Measurements from ENCODE around the gene OR5AK2.
"Not testable (repeated sequence)": the region's sequence is repeated elsewhere in the genome, so short reads cannot be mapped to it uniquely, and the experiment has no call there.

The OR5AK2 gene, protein sequence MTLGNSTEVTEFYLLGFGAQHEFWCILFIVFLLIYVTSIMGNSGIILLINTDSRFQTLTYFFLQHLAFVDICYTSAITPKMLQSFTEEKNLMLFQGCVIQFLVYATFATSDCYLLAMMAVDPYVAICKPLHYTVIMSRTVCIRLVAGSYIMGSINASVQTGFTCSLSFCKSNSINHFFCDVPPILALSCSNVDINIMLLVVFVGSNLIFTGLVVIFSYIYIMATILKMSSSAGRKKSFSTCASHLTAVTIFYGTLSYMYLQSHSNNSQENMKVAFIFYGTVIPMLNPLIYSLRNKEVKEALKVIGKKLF

DNA sequence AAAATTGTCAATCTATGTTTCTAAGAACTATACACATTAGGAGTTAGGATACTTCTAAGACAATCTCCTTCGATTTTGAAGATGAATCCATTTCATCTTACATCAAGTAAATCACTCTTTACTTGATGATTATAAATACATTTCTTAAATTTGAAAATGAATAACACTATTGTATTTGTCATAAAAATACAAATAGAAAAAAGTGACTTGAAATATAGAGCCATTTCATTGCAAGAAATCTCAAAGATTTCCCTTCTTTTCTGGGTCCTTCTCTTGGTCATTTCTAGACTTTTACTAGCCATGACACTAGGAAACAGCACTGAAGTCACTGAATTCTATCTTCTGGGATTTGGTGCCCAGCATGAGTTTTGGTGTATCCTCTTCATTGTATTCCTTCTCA lies at the start of gene OR5AK2:
Gene OR5AK2, plus strand, starts transcription at position 301 of the 400 bp plus-strand sequence. Its CDS starts 0 bp downstream, at position 301.
- DNase-seq: no peak

DNA sequence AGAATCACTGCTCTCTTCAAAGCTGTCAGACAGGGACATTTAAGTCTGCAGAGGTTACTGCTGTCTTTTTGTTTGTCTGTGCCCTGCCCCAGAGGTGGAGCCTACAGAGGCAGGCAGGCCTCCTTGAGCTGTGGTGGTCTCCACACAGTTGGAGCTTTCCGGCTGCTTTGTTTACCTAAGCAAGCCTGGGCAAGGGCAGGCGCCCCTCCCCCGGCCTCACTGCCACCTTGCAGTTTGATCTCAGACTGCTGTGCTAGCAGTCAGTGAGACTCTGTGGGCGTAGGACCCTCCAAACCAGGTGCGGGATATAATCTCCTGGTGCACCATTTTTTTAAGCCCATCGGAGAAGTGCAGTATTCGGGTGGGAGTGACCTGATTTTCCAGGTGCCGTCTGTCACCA lies 43.2 kb upstream of the OR5AK2 start:
- not testable (repeated sequence) for DNase-seq

DNA sequence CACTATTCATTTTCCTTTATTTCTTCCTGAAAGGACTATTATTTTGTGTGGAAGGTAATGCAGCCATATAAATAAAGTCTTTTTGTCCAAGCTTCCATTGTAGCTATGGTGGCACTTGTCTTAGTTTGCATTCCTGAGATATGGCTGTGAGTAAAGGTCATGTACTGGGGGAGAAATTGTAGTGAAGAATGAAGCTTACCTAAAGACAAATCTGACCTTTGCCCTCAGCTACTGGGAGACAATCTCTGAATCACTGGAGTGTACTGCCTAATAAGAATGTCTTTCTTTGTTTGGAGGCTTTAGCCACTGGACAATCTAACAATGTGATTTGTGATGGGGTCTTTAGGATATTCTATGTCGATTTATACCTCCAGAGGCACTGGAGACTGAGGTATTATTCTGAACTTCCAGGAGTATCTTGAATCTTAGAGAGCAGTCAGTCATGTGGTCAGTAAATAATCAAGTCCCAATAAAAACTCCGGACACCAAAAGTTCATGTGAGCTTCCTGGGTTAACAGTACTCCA lies 39.7 kb upstream of the OR5AK2 start:
- no peak for DNase-seq

DNA sequence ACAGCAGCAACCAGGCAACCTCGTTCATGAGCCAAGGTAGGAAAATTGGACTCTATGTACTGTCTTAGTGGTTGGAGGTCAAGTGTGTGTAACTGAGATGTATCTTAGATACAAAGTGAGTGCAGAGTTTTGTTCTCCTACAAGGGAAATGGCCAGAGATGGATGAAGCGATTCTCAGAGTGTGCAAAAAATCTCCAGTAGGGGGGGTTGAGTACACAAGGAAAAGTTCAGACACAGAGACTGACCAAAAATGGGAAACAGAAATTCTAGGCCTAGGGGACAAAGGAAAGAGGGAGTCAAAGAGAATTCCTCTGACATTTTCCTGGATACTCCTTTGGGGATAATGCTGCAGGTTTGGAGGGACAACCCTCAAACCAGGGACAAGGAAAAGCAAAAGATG lies 38.2 kb upstream of the OR5AK2 start:
- no peak for DNase-seq

DNA sequence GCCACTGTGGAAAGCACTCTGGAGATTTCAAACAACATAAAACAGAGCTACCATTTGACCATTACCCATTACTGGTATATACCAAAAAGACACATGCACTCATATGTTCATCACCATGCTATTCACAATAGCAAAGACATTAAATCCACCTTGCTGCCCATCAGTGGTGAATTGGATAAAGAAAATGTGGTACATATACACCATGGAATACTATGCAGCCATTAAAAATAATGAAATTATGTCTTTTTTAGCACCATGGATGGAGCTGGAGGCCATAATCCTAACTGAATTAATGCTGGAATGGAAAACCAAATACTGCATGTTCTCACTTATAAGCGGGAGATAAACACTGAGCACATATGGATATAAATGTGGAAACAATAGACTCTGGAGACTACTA lies 34.8 kb upstream of the OR5AK2 start:
- not testable (repeated sequence) for DNase-seq

DNA sequence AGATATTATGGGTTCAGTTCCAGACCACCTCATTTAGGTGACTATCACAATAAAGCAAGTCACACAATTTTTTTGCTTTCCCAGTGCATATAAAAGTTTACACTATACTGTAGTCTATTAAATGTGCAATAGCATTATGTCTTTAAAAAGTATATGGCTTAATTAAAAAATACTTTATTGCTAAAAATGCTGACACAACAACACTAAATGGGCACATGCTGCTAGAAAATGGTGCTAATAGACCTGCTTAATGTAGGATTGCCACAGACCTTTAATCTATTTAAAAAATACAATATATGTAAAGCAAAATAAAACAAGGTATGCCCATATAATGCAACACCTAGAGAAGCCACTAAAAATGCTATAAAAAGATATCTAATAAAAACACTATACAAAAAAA lies 27.1 kb upstream of the OR5AK2 start:
- no peak for DNase-seq

DNA sequence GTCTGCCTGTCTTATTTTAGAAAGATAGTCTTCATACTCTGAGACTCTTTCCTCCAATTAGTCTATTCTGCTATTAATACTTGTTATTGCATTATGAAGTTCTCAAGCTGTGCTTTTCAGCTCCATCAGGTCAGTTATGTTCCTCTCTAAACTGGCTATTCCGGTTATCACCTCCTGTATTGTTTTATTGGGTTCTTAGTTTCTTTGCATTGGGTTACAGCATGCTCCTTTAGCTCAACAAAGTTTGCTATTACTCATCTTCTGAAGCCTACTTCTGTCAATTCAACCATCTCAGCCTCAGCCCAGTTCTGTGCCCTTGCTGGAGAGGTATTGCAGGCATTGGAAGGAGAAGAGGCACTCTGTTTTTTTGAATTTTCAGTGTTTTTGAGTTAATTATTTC lies 21.0 kb upstream of the OR5AK2 start:
- DNase-seq: no peak

DNA sequence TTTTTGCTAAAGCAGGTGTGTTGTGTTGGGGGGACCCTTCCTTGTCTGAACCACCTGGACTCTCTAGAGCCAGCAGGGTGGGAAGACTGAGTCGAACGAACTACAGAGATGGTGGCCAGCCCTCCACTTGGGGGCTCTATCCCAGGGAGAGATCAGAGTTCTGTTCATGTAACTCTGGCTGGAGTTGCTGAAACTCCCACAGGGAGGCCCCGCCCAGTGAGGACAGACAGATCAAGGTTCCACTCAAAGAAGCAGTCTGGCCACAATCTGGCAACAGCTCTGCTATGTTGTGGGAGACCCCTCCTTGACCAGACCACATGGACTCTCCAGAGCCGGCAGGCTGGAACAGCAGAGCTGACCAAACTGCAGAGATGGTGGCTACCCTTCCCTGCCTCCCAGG lies 20.2 kb upstream of the OR5AK2 start:
- DNase-seq: no peak

DNA sequence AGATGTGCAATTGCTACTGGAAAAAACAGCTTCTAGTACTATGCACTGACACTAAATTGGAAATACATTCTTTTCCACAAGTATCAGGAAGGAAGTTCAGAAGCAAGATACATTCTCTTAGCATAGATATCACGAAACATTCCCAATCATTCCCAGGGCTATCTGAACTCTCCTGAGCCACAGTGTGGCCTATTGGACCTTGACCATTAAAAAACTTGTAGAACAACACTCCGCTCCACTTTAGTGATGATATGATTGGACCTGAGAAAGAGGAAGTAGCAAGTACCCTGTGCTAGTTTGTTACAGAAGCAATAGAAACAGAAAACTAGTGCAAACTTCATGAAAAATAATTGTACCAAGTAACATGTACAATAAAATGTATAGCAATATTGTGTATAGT lies 11.4 kb upstream of the OR5AK2 start:
- DNase-seq: no peak

DNA sequence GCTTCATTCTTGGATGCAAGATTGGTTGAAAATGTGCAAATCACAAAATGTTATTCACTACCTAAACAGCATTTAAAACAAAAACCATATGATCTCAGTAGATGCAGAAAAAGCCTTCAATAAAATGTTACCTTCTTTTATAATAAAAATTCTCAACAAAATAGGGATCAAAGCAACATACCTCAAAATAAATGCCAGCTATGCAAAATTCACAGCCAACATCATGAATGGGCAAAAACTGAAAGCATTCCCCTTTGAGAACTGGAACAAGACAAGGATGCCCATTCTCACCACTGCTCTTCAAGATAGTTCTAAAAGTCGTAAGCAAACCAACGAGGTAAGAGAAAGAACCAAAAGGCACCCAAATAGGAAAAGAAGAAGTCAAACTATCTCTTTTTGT lies 2.0 kb downstream of the OR5AK2 start:
- DNase-seq: no peak

DNA sequence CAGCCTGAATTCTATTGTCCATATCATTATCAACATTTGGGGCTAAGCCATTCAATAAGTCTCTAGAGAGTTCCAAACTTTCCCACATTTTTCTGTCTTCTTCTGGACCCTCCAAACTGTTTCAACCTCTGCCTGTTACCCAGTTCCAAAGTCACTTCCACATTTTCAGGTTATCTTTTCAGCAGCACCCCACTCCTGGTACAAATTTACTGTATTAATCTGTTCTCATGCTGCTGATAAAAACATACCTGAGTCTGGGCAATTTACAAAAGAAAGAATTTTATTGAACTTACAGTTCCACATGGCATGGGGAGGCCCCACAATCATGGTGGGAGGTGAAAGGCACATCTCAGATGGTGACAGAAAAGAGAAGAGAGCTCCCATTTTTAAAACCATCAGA lies 5.8 kb downstream of the OR5AK2 start:
- DNase-seq: no peak

DNA sequence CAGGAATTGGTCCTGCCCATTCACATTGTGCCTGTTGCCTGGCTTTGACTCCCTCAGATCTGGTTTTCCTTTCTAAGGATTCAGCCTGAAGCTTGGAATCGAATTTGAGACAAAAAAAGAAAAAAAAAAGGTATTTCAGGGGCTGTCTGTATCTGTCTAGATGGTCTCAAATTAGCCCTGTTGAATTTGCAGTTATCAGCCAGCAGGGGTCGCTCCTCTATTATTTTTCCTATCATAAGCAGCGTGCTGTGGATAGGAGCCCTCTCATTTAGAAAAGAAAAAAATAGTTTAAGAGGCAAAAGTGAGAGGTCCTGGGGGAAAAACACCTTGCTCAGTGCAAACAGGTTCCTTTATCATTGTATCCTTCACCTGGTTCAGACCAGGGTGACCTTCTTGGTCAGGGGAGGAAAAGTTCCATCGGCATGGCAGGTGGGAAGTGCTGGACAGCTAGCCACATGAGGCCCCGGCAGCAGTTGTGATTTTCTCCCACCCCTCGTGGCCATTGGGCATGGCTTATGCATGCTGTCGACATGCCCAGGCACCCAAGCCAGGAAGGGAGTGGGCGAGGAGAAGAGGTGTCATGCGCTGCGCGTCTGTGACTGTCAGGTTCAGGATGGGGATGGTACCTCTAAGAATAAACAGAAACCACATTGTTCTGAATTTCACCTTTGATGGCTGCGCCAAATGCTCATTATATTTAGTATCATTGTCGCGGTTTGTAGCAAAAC lies 13.1 kb downstream of the OR5AK2 start:
- no peak for DNase-seq

DNA sequence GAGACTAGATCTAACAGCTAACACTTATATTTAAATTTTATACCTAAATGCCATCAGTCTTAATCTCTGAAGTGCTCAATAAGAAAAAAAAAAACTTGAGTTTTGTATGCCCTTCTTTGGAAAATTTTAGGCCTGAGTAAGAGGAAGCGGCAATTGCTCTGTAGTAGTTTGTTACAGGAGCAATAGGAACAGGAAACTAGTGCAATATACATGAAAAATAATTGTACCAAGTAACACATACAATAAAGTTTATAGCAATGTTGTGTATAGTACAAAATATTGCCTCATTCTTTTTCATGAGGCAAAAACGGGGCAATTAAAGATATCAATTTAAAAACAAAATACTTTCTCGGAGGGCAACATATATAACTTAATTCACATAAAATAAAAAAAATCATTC lies 19.7 kb downstream of the OR5AK2 start:
- DNase-seq: no peak

DNA sequence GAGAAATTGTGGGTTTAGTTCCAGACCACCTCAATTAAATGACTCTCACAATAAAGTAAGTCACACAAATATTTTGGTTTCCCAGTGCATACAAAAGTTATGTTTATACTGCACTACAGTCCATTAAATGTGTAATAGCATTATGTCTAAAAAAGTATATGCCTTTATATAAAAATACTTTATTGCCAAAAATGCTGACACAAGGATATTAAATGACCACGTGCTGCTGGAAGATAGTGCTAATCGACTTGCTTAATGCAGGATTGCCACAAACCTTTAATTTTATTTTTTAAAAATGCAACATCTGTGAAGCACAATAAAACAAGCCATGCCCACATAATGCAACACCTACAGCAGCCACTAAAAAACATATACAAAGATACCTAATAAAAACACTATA lies 27.0 kb downstream of the OR5AK2 start:
- no peak for DNase-seq

DNA sequence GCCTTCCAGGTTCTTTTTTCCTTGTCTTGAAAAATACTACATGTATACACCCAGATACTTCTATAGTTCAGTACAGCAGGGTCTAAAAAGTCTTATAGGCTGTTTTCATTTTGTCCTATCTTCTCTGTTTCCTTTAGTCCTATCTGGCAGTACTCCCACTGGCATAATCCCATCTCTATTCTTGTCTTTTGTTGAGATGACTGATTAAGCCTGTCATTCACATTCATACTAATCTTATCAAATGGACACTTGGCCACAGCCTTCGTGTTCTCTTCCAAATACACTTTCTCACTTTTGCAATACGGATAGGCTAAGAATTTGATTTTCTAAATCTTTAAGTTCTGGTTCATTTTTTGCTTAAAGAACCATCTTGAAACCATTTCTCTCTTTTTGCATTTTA lies 42.8 kb downstream of the OR5AK2 start:
- no peak for DNase-seq
